ENCODE data around the gene EML2.
A peak's percentile ranks its signal among the peaks of the same experiment; 100 is the strongest.

Gene EML2

GRCh38 chr19:45587873-45588272 lies 51.3 kb downstream of the EML2 start:
- no peak for DNase-seq (ENCODE audit: low read depth)

GRCh38 chr19:45585158-45585577 lies 54.0 kb downstream of the EML2 start:
- no peak for DNase-seq (ENCODE audit: low read depth)

- DNase-seq (ENCODE audit: low read depth): peak; percentile 99
Measured at GRCh38 chr19:45584332-45585157, 54.7 kb downstream of the EML2 start, which contains the start of gene OPA3. Gene OPA3, minus strand, starts transcription at chr19:45584802. Its CDS starts 38 bp downstream, at chr19:45584764.

- DNase-seq (ENCODE audit: low read depth): no peak
Measured at GRCh38 chr19:45581576-45581975, 57.6 kb downstream of the EML2 start.

- DNase-seq (ENCODE audit: low read depth): no peak
Measured at GRCh38 chr19:45578861-45579260, 60.3 kb downstream of the EML2 start.

DNA sequence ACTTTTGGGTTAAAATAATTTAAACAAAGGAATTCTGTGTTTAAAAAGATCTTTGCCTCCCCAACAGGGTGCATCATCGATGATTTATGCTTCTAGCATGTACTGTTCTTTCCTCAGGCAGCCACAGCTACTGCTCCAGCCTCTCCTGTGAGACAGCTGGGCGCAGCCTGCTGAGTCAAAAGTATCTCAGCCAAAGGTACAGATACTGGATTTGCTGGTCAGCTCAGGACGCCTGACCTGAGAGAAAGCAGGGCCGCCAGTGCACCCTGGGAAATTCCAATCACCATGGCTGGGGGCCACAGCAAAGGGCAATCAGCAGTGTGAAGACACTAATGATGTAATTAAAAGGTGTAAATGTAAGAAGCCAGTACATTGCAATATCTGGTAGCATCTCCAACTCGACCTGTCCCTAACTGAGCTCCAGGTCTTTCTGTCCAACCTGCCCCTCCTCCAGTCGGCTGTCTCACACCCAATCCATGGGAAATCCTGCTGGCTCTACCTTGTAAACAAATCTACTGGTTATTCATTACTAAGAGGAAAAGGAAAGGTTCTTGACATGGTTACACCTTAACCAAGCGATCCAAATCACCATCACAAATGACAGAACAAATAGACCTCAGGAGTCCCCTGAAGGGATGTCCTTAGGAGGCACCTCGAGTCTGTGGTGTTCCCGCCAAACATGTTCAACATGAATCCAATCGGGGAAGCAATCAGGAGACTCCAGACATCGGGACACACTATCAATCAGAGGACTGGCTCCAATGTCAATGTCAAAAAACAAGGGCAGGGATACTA lies 61.9 kb downstream of the EML2 start:
- DNase-seq (ENCODE audit: low read depth): peak; percentile 83

DNA sequence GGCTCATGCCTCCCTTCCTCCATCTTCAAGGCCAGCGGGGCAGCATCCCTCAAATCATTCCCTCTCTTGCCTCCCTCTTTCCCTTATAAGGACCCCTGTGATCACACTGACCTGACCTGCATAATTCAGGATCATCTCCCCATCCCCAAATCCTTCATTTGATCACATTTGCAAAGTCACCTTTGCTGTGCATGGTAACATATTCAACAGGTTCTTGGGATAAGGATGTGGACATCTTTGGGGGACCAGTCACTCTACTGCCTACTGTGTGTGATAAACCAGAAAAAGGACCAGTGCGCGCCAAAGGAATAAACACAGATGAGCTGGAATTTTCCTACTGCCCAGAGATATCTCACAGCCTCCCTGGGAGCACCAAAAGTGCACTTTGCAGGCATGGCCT lies 62.5 kb downstream of the EML2 start:
- DNase-seq (ENCODE audit: low read depth): no peak

DNA sequence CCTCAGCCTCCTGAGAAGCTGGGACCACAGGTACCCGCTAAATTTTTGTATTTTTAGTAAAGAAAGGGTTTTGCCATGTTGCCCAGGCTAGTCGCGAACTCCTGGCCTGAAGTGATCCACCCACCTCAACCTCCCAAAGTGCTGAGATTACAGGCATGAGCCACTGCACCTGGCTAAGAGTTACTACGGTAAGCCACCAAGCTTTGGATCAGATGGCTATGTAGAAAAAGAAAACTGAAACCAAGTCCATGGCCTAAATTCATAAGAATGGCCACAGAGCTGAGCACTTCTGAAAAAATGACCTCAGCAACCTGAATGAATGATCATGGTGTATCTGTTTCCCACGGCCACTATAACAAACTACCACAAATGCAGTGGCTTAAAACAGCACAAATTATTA lies 64.0 kb downstream of the EML2 start:
- DNase-seq (ENCODE audit: low read depth): no peak

DNA sequence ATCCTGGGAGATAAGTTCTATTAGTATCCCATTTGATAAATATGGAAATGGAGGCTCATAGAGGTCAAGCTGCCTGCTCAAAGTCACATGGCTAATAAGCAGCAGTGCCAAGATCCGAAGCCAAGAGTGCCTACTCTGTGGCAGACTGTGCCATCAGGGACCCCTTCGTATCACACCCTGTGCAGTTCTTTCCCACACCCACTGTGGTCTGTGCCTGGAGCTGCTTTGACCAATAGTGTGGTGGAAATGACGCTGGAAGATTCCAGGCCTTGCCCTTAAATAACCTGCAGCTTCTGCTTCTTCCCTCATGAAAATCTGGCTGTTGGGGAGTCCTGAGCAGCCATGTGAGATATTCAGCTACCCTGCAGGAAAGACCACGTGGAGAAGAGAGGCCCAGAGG lies 64.7 kb downstream of the EML2 start:
- DNase-seq (ENCODE audit: low read depth): no peak

- no peak for DNase-seq (ENCODE audit: low read depth)
Measured at GRCh38 chr19:45571457-45572220, 67.6 kb downstream of the EML2 start.

GRCh38 chr19:45569619-45570421 lies 69.4 kb downstream of the EML2 start:
- no peak for DNase-seq (ENCODE audit: low read depth)

- no peak for DNase-seq (ENCODE audit: low read depth)
Measured at GRCh38 chr19:45568732-45569131, 70.5 kb downstream of the EML2 start.

GRCh38 chr19:45567609-45568008 lies 71.6 kb downstream of the EML2 start:
- DNase-seq (ENCODE audit: low read depth): no peak

DNA sequence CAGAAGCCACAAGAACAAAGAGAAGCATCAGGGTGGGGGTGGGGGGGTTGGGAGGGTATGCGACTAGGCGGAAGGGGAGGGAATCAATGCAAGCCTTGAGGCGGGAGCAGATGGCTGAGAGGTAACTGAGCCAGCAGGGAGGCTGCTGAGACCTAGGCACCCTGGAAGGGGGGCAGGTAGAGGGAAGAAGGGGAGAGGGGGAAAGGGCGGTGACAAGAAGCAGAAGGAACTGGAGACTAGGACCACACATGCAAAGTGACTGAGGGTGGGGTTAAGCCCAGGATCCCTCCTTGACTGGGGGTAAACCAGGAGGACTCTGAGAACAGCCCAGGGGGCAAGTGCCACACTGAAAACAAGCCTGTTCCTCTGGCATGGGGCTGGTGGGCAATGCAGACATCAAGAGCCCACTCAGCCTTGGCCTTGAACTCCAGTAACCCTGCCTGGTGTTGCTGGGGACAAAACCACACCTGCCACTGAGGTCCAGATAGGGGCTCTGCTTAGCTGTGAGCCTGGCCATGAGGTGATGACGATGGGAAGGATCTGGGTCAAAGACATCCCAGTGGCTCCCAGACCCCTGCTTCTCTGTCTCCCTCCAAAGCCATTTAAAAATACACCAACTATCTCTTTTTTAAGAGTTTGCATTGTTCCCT lies 74.9 kb downstream of the EML2 start:
- DNase-seq (ENCODE audit: low read depth): no peak

GRCh38 chr19:45560686-45561085 lies 78.5 kb downstream of the EML2 start:
- no peak for DNase-seq (ENCODE audit: low read depth)

DNA sequence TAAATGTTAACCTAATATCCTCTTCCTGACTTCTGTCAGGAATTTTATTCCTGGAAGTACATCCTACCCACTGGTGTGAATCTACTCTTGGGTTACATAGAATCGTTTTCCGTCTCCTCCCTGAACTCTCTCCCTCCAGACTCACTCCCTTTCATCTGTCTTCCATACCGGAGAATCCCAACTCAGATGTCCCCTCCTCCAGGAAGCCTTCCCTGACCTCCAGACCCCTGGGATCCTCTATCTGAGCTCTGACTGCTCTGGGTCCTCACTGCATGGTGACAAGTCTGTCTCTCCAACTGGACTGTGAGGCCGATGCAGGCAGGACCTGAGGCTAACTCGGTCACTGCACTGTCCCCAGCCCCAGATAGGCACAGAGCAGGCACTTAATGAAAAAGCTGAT lies 79.2 kb downstream of the EML2 start:
- no peak for DNase-seq (ENCODE audit: low read depth)

All from non-pigmented ciliary epithelial cell (primary cell).